Measurements from ENCODE around the gene AP3B2.

AP3B2 gene

DNA sequence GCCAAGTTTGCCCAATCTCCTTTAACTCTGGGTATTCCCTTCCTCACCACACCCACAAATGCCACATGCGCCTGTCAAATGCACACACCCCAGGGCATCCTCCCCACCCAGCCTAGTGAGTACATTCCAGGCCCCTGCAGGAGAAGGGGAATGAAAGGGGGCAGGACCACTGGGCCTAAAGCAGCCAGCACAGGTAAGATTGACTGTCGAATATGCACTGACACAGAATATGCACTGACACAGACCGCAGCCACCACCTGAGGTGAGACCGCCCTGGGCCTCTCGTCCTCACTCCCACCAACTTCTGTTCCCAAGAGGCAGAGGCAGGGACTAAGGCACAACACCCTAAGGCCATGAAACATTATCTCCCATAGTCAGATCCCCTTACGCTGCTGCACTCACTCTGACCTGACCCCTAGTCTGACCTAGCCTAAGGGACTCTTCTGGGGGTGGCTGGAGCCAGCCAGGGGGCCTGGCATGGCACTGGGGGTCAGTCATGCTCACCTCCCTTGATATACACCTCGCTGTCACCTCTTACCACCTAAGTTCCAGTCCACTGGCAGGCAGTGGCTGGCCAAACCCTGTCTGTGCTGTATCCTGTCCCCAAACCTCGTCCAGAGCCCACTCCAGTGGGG, 10.8 kb downstream of the AP3B2 start:
- DNase-seq (ENCODE audit: low read depth): no peak

DNA sequence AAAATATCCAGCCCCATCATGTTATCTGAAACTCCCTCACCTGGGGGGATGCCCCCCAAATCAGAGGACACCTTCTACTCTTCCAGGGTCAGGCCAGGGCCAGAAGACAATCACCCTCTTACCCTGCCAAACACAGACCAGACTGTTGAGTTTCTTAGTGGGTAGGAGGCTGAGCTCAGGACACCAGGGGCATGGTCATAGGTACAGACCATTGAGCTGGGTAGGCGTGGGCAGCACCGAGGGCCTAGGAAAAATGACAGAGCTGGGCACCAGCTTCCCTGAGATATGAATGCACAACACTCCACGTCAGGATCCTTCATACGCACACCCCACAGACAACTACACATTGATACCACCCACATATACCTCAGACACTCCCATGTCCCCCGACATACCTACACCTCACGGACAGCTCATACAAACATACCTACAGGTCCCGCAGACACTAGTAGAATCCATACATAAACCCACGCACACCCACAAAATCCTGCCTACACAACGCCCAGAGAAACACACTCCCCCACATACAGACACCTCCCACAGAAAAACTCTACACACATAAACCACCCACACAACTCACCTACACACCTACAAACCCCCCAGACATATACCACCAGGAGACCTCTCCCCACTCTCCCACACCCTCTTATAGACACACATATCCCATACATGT, 11.8 kb downstream of the AP3B2 start:
- no peak for DNase-seq (ENCODE audit: low read depth)

DNA sequence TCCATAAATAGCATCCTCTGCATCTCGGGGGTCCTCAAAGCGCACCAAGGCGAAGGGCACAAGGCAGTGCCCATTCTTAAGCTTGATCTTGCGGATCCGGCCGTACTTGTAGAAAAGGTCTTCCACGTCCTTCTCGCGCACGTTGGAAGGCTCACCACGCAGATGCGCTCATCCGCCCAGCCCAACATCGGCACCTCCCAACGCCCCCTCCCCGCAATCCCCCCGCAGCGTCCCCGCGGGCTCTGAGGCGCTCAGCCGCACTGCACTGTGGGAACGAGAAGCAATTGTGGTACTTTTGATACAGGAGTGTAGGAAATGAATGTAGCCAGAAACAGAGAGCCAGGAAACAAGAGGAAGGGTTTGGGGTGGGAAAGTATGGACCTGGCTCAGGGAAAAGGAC, 17.5 kb downstream of the AP3B2 start:
- DNase-seq (ENCODE audit: low read depth): no peak

DNA sequence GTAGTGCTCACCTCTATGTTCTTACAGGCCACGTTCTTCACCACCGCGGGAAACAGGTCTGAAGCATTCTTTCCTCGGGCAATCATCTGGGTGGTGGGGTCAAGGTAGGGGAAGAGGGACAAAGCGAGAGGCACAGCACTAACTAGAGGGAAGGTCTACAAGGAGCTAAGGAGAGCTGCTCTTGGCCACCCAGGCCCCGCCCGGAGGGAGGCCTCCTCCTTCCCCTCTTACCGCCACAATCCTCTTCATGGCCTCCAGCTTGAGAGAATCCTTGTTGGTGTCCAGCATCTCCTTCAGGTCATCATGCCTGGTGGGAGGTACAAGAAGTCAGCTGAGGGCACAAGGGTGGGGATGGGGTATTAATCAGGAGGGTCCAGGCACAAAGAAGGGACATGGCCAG, 20.5 kb downstream of the AP3B2 start:
- DNase-seq (ENCODE audit: low read depth): no peak

DNA sequence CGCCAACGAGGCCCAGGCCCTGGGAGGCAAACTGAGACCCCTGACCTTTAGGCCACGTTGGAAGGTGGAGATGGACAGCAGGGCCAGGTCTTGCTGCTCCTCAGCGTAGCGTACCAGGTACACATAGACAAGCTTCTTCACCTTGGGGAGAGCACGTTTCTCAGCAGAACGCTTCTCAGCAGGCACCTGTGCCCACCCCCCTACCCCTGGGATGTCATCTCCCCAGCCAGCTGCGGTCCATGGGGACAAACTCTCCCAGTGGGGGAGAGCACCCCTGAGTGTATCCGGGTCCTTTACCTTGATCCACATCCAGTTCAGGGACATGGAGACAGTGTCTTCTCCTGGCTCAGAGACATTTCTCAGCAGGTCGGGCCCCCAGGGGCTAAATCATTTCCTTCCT, 21.0 kb downstream of the AP3B2 start:
- no peak for DNase-seq (ENCODE audit: low read depth)

DNA sequence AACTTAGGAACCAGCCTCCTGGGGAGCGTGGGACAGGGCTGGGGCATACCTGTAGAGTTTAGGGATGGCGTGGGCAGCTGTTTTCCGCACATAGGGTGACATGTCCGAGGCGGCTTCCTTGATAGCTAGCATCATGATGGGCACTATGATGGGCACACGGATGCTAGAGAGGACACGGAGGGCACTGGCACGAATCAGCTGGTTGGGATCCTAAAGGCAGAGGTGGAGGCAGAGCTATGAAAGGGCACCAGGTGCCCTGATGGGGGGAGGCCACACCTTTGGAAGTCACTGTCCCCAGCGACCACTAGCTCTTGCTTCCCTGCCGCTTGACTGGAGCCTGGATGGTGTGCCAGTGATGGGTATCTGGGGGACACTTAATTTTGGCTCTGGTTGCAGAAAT, 28.3 kb downstream of the AP3B2 start:
- no peak for DNase-seq (ENCODE audit: low read depth)

DNA sequence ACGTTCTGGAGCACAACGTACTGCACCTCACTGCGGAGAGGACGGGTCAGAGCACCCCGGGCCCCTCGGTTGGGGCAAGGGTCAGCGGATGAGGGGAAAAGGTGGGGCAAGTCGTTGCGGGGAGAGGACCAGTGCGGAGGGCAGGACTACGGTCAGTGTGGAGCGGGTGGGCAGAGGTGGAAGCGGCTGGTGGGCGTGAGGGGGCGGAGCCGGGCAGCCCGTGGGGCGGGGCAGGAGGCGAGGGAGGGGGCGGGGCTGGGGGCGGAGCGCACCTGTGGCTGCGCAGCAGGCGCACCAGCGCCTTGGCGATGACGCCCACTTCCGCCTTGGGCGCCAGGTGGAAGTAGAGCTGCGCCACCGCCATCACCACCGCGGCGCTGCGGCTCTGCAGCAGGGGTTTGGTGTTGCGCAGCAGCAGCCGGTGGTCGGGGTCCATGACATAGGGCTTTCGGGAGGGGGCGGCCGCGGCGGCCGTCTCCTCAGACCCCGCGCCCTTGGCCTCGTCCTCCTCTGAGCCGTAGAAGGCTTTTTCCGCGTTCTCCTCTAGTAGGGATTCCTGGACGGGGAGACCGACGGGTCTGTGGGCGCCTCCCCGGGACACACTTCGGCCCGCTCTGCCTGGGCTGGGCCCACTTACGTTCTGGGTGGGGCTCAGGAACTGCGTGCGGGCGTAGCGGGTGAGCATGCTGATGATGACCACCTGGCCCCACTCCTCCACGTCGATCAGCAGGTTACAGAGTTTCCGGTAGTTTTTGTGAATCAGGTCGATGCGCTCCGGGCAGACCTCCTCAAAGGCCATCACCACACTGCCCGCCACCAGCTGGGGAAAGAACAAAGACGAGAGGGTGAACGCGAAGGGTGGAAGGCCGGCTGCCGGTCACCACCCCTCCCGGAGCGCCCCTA, 29.2 kb downstream of the AP3B2 start:
- DNase-seq (ENCODE audit: low read depth): peak; percentile 65

DNA sequence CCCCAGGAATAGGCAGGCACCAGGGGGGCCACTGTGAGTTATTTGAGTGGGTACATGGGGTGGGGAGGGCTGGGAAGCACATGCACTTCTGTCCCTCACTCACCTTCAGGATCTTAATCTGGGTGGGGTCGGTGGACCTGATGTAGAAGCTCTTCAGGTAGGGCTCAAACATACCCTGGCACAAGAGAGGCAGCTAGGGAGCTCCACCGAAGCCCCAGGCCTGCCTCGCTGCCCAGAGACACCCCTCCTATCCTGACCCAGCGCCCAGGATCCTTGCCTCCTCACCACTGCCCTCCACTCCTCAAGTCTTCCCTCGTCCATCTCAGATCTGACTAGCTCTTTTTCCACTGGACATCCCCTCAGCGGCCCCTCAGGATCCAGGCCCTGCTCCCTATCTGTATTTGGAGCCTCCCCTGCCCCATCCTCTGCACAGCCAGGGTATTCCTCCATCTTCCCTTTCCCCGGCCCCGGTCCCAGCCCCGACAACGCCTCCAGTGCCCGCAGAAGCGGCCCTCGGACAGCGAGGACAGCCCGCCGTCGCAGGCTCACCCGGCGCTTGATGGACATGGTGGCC, 30.0 kb downstream of the AP3B2 start:
- no peak for DNase-seq (ENCODE audit: low read depth)

DNA sequence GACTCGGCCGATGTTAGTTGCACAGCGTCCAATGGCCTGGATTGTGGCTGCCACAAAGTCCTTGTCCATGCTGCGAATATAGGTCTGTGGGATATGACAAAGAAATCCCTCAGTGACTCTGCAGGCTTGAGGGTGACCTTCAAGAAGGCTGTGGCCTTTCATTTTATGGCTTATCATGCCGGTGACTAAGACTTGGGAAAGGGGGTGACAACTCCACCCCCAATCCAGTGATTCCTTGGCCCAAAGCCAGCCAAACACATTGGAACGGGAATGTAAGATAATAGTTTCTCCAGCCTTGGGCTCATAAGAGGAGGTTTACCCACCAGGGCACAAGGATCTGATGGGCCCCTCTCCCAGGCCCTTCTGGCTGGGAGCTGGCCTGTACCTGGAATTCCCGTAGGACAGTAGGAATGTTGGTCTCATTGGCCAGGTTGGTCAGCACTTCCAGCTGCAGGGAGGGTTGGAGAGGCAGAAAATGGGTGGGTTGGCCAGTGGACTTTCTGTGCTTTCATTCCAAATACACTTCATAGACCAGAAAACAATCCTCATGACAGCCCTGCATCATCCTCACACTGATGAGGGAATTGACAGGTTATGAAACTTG, 31.9 kb downstream of the AP3B2 start:
- no peak for DNase-seq (ENCODE audit: low read depth)

DNA sequence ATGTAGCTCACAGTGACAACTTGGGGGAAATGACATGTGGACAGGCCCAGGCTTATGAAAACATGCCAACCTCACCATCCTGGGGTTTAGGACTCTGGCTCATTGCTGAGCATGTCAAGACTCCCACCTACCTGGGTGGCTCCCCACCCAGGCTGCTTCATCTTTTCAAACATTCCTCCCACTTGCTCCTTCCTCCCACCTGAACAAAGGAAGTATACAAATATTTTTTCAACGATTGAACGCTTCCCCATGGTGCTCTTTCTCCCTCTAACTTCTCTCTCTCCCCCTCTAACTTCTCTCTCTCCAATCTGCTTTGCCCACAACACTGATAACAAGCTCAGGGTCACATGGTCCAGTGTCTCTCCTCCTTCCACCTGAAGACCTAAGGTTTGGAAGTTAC, 34.8 kb downstream of the AP3B2 start:
- no peak for DNase-seq (ENCODE audit: low read depth)

DNA sequence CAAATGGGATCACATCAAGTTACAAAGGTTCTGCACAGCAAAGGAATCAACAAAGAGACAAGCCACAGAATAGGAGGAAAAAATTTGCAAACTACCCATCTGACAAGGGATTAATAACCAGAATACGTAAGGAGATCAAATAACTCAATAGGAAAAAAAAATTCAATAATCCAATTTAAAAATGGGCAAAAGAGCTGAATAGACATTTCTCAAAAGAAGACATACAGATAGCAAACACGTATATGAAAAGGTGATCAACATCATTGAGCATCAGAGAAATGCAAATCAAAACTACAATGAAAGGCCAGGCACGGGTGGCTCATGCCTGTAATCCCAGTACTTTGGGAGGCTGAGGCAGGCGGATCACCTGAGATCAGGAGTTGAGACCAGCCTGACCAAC, 39.0 kb downstream of the AP3B2 start:
- no peak for DNase-seq (ENCODE audit: low read depth)

DNA sequence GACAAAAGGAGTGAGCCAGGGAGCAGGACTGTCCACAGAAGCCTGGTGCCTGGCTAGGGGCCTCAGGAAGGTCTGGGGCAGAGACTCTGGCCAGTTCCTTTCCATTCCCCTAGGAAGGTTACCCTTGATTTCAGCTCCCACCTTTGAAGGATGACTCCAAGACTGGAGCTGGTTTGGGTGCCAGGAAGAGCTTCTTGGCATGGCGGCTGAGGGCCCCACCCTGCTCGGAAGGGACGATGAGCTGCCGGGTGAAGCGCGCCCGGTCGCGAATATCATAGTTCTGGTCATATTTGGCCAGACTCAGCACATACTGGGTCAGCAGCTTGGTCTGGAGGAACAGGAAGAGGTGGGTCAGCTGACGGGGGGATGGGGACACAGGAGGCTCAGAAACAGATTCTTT, 43.1 kb downstream of the AP3B2 start:
- no peak for DNase-seq (ENCODE audit: low read depth)

DNA sequence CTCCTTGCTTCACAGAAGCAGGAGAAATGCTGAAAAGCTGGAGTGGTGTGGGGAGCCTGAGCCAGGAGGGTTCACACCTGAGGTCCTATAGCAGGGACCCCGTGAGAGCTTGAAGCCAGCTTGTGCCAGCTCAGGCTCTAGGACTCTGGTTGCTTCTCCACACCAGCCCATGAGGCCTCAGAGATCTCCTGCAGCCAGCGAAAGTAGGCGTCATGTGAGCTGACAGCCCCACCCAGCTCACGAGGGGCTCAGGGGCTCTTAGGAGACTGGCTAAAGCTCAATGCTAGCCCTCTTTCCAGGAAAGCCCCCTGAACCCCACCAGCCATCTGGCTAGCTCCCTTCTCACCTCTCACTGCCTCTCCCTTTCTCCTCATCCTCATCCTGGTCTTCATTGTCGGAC, 45.7 kb downstream of the AP3B2 start:
- DNase-seq (ENCODE audit: low read depth): no peak

DNA sequence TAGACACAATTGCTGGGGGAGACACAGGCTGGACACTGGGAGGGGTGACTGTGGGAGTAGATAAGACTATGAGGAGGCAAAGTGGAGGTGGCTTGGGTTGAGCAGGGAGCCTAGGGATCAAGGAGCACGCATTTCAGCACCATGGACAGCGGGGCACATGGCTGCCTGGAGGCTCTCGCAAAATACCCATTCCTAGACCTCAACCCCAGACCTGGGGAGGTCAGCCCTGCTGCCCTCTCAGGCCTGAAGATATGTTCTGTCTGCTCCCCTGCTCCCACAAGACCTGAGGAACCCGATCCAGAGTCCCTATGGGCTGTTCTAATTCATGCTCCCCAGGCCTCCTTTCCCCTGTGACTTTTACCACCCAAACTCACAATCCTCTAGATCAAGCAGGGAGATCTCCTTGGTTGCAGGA, 46.5 kb downstream of the AP3B2 start:
- no peak for DNase-seq (ENCODE audit: low read depth)

DNA sequence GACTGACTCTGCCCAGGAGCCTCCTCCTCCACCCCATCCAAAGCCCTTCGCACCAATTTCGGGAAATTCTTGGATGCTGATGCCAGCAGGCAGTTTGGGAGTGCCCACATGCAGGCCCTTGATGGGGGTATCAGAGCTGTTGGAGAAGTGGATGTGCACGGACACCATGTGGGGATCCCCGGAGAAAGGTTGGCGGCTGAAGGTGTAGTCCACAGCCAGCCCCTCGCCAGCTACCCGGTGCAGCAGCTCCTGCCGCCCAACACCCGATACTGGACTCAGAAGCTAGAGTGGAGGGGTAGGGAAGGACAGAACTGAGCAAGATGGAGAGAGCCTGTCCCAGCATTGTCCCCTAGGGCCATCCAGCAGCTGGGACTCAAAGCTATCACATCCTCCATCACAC, 47.0 kb downstream of the AP3B2 start:
- DNase-seq (ENCODE audit: low read depth): no peak

DNA sequence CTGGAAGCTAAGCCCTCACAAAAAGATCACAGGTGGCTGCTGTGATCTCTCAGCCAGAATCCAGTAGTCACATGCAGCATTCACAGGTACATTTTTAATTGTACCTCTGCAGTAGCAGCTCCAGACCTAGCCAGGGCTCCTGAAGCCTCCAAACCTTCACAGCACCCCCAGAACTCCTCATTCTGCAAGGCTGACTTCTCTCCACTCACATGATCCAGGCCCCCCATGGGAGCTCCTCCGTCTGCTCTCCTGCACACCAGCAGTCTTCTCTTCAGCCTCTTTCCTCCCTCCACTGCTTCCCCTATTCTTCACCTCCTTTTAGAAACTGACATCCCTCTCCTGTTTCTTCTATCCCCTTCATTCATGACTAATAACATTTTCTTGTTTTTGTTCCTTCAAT, 49.3 kb downstream of the AP3B2 start:
- no peak for DNase-seq (ENCODE audit: low read depth)

DNA sequence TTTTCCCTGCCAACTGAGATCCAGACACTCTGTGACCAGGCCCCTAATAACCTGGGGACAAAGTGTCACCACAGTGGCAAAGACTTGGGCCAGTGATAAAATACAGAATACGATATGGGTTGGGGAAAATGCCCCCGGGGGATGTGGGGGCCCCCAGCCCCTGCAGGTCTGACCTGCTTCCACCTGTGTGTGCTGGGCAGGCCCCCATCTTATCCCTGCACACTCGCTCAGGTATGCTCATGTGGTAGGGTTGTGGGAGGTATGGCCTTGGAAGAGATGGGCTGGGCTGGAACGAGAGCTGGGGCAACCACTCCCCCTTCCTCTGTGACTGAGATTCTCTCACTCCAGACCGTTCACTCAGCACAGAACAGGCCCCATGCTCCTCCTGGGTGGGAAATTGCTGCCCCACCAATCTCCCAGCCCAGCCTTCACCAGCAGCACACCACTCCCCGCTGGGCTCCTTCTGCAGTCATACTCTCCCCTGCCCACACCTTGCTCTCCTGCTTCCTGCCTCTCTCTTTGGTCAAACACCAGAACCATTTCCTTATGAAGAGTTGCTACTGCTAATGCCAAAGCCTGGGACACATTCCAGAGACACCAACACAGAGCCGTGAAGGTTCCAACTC, 52.9 kb downstream of the AP3B2 start:
- no peak for DNase-seq (ENCODE audit: low read depth)

DNA sequence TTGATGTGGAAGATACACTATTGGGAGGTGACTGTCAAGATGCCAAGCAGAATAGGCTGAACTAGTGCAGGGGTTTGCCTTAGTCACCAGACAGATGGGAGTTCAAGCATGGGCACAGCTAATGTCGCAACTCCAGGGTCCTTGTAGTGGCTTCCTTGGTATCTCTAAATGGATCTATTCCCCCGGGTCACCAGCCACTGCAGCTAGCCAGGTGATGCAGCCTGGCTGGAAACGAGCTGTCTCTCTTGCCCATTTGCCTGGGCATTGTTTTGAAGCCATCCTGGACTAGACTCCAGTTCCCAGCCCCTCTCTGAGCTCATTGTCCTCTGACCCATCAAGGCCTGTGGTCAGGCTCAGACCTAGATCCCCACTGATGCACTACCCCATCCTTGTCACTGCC, 54.1 kb downstream of the AP3B2 start:
- DNase-seq (ENCODE audit: low read depth): no peak

DNA sequence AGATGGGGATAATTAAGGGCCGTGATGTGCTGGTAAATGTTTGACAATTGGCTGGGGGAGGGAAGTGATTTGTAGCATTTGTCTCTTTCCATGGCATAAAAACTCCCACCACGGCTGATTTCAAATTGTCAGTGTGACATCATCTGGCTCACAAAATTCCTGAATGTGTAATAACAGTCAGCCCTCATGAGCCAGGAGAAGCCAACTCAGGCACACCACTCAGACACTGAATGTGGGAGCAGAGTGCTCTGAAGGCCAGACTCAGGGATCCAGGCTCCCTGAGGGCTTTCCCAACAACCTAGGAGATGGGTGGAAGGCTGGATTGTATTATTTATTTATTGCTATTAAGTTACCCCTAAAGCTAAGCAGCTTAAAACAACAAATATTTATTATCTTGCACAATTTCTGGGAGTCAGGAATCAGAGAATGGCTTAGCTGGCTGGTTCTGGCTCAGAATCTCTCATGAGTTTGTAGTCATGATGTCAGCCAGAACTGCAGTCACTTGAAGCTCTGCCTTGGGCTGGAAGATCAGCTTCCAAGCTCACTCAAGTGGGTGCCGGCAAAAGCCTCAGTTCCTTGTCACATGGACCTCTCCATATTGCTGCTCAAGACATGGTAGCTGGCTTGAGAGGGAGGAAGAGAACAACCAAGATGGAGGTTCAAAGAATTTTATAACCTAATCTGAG, 56.0 kb downstream of the AP3B2 start:
- DNase-seq (ENCODE audit: low read depth): no peak

DNA sequence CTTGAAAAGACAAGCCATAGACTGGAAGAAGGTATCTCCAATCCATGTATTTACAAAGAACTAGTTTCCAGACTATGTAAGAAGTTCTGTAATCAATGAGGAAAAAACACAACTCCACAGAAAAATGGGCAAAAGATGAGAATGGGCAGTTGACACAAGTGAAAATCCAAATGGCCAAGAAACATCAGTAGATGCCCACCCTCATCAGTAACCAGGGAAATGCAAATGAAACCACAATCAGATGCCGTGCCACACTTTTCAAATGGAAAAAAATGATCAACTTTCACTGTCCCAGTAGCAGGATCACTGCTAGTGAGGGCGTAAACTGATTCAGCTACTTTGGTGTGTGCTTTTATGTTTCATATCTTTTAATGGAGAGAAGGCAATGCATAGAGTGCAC, 58.0 kb downstream of the AP3B2 start:
- DNase-seq (ENCODE audit: low read depth): no peak

DNA sequence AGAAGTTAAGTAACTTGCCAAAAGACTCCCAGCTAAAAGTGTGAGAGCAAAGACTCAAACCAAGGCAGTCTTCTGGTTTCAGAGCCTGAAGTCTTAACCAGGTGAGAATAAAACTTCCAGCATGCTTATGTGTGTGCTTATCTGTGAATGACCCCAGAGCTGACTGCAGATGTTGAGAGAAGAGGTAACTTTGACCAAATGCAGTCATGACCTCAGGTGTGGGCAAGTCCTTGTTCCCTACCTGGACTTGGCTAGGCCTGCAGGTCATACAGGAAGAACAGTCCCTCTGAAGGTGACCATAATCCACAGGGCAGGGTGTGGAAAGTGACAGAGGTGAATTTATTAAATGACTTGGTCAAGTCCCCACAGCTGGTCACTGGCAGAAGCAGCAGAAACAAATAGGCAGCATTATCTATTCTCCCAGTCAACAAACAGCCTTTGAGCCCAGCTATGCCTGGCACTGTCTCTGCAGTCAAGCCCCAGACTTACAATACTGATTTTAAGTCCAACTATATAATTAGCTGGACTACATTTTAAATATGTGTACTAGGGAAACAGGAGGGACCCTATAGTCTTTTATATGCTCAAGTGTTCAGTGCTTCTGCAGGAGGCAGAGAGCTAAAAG, 59.5 kb downstream of the AP3B2 start:
- DNase-seq (ENCODE audit: low read depth): no peak

Measured in stimulated activated CD8-positive, alpha-beta memory T cell treated with anti-CD3 and anti-CD28 coated beads, Interleukin-12 subunit alpha, Interleukin-12 subunit beta, amount 100 ng/mL, for 1 hour (primary cell).